ENCODE results near the gene CCDC142. TPM values are rescaled to one million over a fixed set of nuclear protein-coding genes. Genes with fewer than 3 reads are reported as not detected.

CCDC142 gene
- polyA plus RNA-seq, 1 donor from 2014 or later: 21.6 TPM

Other genes starting within 250 kb of the CCDC142 start
- gene SLC4A5, start 139.6 kb downstream of the CCDC142 start, polyA plus RNA-seq: 3.2 and 3.9 TPM in 2 replicates
- 160 and 183 TPM in 2 replicates for gene DCTN1, start 102.7 kb downstream of the CCDC142 start, polyA plus RNA-seq
- gene C2orf81, start 61.4 kb downstream of the CCDC142 start, polyA plus RNA-seq: 1.7 and 3.3 TPM in 2 replicates
- 89.9 and 110 TPM in 2 replicates for gene WDR54, start 61.3 kb downstream of the CCDC142 start, polyA plus RNA-seq
- 4.9 and 6.1 TPM in 2 replicates for gene RTKN, start 41.1 kb downstream of the CCDC142 start, polyA plus RNA-seq
- 35.2 and 53.2 TPM in 2 replicates for gene INO80B, start 27.9 kb downstream of the CCDC142 start, polyA plus RNA-seq
- gene WBP1, start 24.6 kb downstream of the CCDC142 start, polyA plus RNA-seq: 220 and 230 TPM in 2 replicates
- gene MOGS, start 17.6 kb downstream of the CCDC142 start, polyA plus RNA-seq: 39.6 and 51.2 TPM in 2 replicates
- gene MRPL53, start 10.3 kb downstream of the CCDC142 start, polyA plus RNA-seq: 28.0 and 28.6 TPM in 2 replicates
- 11.0 and 16.3 TPM in 2 replicates for gene TTC31, start 83 bp upstream of the CCDC142 start, polyA plus RNA-seq
- not detected in 2 replicates for gene LBX2, start 16.6 kb upstream of the CCDC142 start, polyA plus RNA-seq
- 30.2 and 38.9 TPM in 2 replicates for gene PCGF1, start 24.7 kb upstream of the CCDC142 start, polyA plus RNA-seq
- not detected in 2 replicates for gene TLX2, start 31.5 kb upstream of the CCDC142 start, polyA plus RNA-seq
- gene DQX1, start 43.2 kb upstream of the CCDC142 start, polyA plus RNA-seq: 0.59 and 0.78 TPM in 2 replicates
- 153 and 163 TPM in 2 replicates for gene AUP1, start 46.7 kb upstream of the CCDC142 start, polyA plus RNA-seq
- 126 and 141 TPM in 2 replicates for gene HTRA2, start 46.9 kb upstream of the CCDC142 start, polyA plus RNA-seq
- gene LOXL3, start 70.9 kb upstream of the CCDC142 start, polyA plus RNA-seq: 17.1 and 20.1 TPM in 2 replicates
- 0.30 and 0.79 TPM in 2 replicates for gene DOK1, start 71.7 kb upstream of the CCDC142 start, polyA plus RNA-seq
- gene M1AP, start 165.3 kb upstream of the CCDC142 start, polyA plus RNA-seq: not detected in 2 replicates
- gene SEMA4F, start 171.2 kb upstream of the CCDC142 start, polyA plus RNA-seq: 18.2 and 19.2 TPM in 2 replicates